ENCODE data around the gene RELN.

DNA sequence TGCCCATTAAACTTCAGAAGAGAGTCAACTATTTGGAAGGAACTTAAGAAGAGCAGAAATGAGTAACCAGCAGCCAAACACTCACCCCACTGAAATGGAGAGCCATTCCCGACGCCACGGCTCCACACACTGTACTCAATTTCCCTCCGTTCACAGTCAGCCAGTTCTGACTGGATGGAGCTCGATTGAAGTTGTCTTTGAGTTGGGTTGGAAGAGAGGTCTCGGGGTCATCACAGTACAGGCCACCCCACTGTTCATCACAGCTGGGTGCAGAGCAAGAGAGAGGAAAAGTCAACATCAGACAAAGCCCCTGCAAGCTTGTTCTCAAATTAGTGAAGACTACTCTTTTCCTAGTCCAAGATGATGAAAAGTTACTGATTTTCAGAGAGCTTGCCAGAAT lies 467.5 kb downstream of the RELN start:
- TF ChIP-seq SUZ12 (IDR thresholded peaks at IDR 0.05) (no peak), L3MBTL2 (conservative IDR thresholded peaks at IDR 0.05) (no peak), FOXK2 (IDR thresholded peaks at IDR 0.05) (no peak), BHLHE40 (IDR thresholded peaks at IDR 0.05; ENCODE audit: borderline replicate concordance) (no peak), ZNF384 (IDR thresholded peaks at IDR 0.05) (no peak), ARNT (IDR thresholded peaks at IDR 0.05) (no peak), FOXM1 (IDR thresholded peaks at IDR 0.05; ENCODE audit: borderline replicate concordance) (no peak)
- TF ChIP-seq, protein P1, sequence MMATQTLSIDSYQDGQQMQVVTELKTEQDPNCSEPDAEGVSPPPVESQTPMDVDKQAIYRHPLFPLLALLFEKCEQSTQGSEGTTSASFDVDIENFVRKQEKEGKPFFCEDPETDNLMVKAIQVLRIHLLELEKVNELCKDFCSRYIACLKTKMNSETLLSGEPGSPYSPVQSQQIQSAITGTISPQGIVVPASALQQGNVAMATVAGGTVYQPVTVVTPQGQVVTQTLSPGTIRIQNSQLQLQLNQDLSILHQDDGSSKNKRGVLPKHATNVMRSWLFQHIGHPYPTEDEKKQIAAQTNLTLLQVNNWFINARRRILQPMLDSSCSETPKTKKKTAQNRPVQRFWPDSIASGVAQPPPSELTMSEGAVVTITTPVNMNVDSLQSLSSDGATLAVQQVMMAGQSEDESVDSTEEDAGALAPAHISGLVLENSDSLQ (IDR thresholded peaks at IDR 0.05) = no peak

Data from HEK293T (cell line).